Colonic mucosa (tissue), 4 donors: ENCODE results near the gene CLEC4F. TPM values are rescaled to one million over a fixed set of nuclear protein-coding genes. Genes with fewer than 3 reads are reported as not detected.

ENCODE experiments used
- DNase-seq: peaks from one replicate; pipeline ENCODE4 v3.0.0-alpha.2; 2020
- H3K27ac ChIP-seq: fragments of 200-600 bp; one replicate; pipeline ENCODE4 v1.8.0; 2021
- H3K27me3 ChIP-seq: fragments of 200-600 bp; one replicate; pipeline ENCODE4 v1.8.0; 2021
- H3K36me3 ChIP-seq: fragments of 200-600 bp; one replicate; pipeline ENCODE4 v1.8.0; 2021
- H3K4me1 ChIP-seq: fragments of 200-600 bp; one replicate; pipeline ENCODE4 v1.8.0; 2021; ENCODE audit warnings: mild to moderate bottlenecking
- H3K4me3 ChIP-seq: fragments of 200-600 bp; one replicate; pipeline ENCODE4 v1.8.0; 2021
- H3K9ac ChIP-seq, 2 donors: one replicate each; pipeline ENCODE4 v1.7.0; 2013; ENCODE audit warnings: control low read depth in 2 of 2, low read depth in 2 of 2, low read length in 2 of 2
- H3K9me3 ChIP-seq: fragments of 200-600 bp; one replicate; pipeline ENCODE4 v1.8.0; 2021
- intact Hi-C: fragments of 100-400 bp; cut with DNase I; formaldehyde crosslinking; loops from one replicate; pipeline ENCODE4 v1.14.1; 2022
- total RNA-seq, 2 donors: library from RNA; stranded (reverse); fragmentation: NEBNext Ultra II Directional in 1 of 2; extraction: Animal tissue kit (Norgen Biotek cat#: 25700) in 1 of 2; gene quantifications; one replicate each; pipeline ENCODE4 v1.2.1, GENCODE V29; 2021
- TF ChIP-seq, protein P1 (sequence below): fragments of 200-600 bp; IDR thresholded peaks from one replicate; pipeline ENCODE4 v1.8.0; 2022; ENCODE audit warnings: antibody characterized with exemption, mild to moderate bottlenecking
- donor health status: healthy.
- donor health status: DM: no; HTN: no; CAD: no.
- donor health status: DM: no; HTN: no; CAD: no.

The CLEC4F gene
- total RNA-seq, 2 donors from 2014 or later: 0.12 TPM; not detected in 1

DNA sequence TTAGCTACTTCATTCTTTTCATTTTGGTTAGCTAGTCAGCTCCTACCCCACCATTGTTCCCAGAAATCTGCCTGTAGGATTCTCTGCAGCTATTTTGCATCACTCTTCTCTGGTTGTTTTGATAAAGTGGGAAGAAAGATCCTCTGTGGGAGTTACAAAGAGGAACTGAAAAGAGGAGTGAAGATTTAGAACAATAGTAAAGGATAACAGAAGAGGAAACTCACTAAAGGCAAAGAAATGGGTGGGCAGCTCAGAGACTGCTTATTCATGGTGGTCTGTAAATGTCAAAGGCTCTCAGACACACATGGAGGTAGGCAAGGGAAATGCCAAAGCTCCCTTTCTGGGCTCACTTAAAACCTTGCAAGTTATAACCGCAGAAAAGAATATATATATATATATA is 32.4 kb upstream of the CLEC4F start:
- Histone ChIP-seq H3K27ac (no peak overlapping the region), H3K9ac (no peak overlapping the region), H3K9me3 (no peaks in the 10 kb centered on the region), H3K27me3 (no peaks in the 10 kb centered on the region), H3K4me3 (no peak overlapping the region), H3K36me3 (no peaks in the 10 kb centered on the region), H3K4me1 (no peaks in the 10 kb centered on the region)
- intact Hi-C loops: no loop called here
- no peak for DNase-seq
- TF ChIP-seq, protein P1, sequence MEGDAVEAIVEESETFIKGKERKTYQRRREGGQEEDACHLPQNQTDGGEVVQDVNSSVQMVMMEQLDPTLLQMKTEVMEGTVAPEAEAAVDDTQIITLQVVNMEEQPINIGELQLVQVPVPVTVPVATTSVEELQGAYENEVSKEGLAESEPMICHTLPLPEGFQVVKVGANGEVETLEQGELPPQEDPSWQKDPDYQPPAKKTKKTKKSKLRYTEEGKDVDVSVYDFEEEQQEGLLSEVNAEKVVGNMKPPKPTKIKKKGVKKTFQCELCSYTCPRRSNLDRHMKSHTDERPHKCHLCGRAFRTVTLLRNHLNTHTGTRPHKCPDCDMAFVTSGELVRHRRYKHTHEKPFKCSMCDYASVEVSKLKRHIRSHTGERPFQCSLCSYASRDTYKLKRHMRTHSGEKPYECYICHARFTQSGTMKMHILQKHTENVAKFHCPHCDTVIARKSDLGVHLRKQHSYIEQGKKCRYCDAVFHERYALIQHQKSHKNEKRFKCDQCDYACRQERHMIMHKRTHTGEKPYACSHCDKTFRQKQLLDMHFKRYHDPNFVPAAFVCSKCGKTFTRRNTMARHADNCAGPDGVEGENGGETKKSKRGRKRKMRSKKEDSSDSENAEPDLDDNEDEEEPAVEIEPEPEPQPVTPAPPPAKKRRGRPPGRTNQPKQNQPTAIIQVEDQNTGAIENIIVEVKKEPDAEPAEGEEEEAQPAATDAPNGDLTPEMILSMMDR: no peak

DNA sequence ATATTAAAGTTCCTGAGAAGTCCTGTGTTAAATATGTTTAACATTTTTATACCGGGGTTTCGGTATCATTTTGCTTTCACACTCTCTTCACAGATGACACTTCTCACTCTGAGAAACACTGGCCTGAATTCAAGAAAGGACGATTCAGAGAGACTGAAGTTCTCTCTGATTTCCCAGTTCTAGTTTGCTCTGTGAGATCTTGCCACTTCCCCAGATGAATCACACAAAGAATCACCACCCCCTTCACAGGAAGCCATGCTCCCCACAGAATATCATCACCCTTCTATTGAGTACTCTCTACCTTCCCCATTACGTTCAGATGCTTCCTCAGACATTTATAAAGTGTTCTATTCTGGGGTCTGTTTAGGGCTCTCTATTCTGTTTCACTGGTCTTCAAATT is 31.3 kb upstream of the CLEC4F start:
- Histone ChIP-seq H3K4me1 (no peaks in the 10 kb centered on the region), H3K9ac (no peak overlapping the region), H3K9me3 (no peaks in the 10 kb centered on the region), H3K36me3 (no peaks in the 10 kb centered on the region), H3K27me3 (no peaks in the 10 kb centered on the region), H3K4me3 (no peak overlapping the region), H3K27ac (no peak overlapping the region)
- TF ChIP-seq, protein P1: no peak
- no peak for DNase-seq
- intact Hi-C loops: no loop called here

DNA sequence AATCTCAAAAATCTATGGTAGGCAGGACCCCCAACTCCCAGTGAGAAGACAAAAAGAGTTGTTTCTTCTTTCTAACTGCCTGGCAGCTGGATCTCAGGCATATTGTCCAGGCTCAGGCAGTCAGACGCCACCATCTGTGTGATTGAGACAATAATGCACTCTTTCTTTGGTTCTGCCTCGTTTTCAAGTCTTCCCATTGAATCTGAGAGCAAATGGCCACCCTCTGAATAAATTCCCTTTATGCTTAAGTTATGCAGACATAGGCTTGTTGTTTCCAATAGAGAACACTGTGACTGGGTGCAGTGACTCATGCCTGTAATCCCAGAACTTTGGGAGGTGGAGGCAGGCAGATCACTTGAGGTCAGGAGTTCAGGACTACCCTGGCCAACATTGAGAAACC is 30.5 kb upstream of the CLEC4F start:
- Histone ChIP-seq H3K9ac (no peak overlapping the region), H3K27me3 (no peaks in the 10 kb centered on the region), H3K4me3 (no peak overlapping the region), H3K36me3 (no peaks in the 10 kb centered on the region), H3K27ac (no peak overlapping the region), H3K9me3 (no peaks in the 10 kb centered on the region), H3K4me1 (no peaks in the 10 kb centered on the region)
- intact Hi-C loops: no loop called here
- no peak for DNase-seq
- TF ChIP-seq, protein P1: no peak

DNA sequence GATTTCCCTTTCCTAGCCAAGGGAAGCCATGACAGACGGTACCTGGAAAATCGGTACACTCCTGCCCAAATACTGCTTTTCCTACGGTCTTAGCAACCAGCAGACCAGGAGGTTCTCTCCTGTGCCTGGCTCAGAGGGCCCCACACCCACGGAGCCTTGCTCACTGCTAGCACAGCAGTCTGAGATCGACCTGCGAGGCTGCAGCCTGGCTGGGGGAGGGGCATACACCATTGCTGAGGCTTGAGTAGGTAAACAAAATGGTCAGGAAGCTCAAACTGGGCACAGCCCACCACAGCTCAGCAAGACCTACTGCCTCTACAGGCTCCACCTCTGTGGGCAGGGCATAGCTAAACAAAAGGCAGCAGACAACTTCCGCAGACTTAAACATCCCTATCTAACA is 22.0 kb upstream of the CLEC4F start:
- Histone ChIP-seq H3K4me3 (no peak overlapping the region), H3K27ac (no peak overlapping the region), H3K27me3 (peaks cover 7% of the 10 kb centered on the region), H3K4me1 (no peaks in the 10 kb centered on the region), H3K36me3 (no peaks in the 10 kb centered on the region), H3K9ac (no peak overlapping the region), H3K9me3 (no peaks in the 10 kb centered on the region)
- DNase-seq: no peak
- TF ChIP-seq, protein P1: no peak
- intact Hi-C loops: no loop called here

DNA sequence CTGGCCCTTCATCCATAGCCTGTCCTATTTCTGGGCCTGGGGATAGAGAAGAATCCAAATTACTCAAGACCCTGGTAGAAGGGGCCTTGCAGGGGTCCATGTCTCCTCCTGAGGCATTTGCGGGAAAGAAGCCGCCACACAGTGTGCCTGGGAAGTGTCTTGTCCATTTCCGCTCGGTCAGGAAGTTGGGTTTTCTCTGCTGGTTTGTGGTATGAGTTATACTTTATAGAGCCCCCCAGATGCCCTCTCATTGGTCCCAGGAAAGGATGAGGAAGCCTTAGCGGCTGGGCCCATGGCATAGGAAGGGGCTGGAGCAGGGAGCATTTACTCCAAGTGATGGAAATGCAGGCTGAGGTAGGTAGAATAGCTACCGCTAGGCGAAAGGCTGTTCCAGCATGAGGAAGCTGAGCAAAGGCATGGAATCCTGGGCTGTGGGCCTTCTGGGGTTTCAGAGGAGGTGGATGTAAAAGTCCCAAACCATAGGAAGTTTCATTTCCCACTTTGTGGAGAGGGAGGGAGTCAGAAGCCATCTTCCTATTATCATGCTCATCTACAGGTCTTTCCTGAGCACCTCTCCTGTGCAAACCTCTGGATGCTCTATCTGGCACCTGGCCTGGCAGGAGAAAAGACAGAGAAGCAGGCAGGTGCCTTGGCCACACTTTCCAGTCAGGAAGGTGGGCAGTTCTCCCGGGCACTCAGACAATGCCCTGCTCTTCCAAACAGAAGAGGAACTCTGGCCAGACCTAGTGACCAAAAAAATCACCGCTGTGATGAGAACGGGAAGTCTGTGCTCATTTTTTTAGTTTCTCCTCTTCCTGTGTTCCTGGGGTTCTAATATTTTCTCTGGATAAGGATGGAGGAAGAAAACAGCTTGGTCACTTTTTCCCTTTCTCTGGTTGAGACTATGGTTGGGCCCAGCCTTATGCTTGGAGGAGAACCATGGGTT is 17.9 kb upstream of the CLEC4F start:
- Histone ChIP-seq H3K9me3 (no peaks in the 10 kb centered on the region), H3K4me3 (no peak overlapping the region), H3K4me1 (no peaks in the 10 kb centered on the region), H3K36me3 (no peaks in the 10 kb centered on the region), H3K27me3 (peaks cover 7% of the 10 kb centered on the region), H3K9ac (no peak overlapping the region), H3K27ac (no peak overlapping the region)
- intact Hi-C loops: no loop called here
- DNase-seq: no peak
- TF ChIP-seq, protein P1: no peak
